BLaER1 (cell line): ENCODE measurements around the gene PPP5C.

Experiments
- H3K27ac ChIP-seq: shearing (Covaris generic); formaldehyde crosslinking; 2 replicates; pipeline ENCODE4 v1.8.1; 2022
- H3K27me3 ChIP-seq: shearing (Covaris generic); formaldehyde crosslinking; 2 replicates; pipeline ENCODE4 v1.8.1; 2022
- H3K36me3 ChIP-seq: shearing (Covaris generic); formaldehyde crosslinking; 2 replicates; pipeline ENCODE4 v1.8.1; 2022
- H3K4me1 ChIP-seq: shearing (Covaris generic); formaldehyde crosslinking; 2 replicates; pipeline ENCODE4 v1.8.1; 2022
- H3K4me2 ChIP-seq: shearing (Covaris generic); formaldehyde crosslinking; 2 replicates; pipeline ENCODE4 v1.8.1; 2022
- H3K4me3 ChIP-seq: shearing (Covaris generic); formaldehyde crosslinking; 2 replicates; pipeline ENCODE4 v1.8.1; 2022
- H3K9ac ChIP-seq: shearing (Covaris generic); formaldehyde crosslinking; 2 replicates; pipeline ENCODE4 v1.8.1; 2022
- H3K9me3 ChIP-seq: shearing (Covaris generic); formaldehyde crosslinking; 2 replicates; pipeline ENCODE4 v1.8.1; 2022
- H4K20me1 ChIP-seq: shearing (Covaris generic); formaldehyde crosslinking; 2 replicates; pipeline ENCODE4 v1.8.1; 2022
- Cebpa-rat ChIP-seq: shearing (Covaris generic); IDR thresholded peaks from 2 replicates; pipeline ENCODE4 v1.8.1; 2022

The PPP5C gene

DNA sequence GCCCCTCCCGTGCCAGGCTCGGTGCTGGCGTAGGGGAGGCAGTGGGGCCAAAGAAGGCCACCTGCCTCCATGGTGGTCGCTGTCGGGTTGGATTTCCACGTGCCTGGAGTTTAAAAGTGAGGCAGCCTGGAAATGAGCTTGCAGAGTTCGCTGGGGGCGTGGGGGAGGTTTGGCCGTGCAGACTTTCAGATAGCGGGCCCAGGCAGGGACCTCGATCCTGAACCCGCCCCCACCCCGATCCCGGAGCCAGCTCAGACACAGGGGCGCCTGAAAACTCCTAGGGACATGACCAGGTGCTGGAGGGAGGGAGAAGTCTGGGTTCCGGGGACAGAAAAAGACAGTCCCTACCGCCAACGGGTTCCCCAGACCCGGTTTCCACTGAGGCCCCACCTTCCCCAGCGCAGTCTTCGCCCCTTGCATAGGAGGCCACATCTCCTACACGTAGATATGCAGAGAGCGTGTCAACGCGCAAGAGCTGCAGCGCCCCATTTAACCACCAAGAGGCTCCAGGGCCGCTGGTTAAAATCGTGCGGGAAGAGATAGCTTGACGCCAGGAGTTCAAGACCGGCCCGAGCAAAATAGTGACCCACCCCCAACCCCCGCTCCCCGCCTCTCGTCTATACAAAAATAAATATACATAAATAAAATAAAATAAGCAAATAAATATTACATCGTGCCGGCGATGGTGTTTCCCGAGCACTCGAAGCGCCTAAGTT lies 58.0 kb downstream of the PPP5C start:
- H3K36me3 ChIP-seq: no peaks in the 10 kb centered on the region
- no peaks in the 10 kb centered on the region for H4K20me1 ChIP-seq
- no peak overlapping the region for H3K4me3 ChIP-seq
- H3K27ac ChIP-seq: 0 out of 2 replicates have a peak overlapping the region, but pooled peaks have one; percentile 3
- H3K4me2 ChIP-seq: peak overlapping the region; percentile 55
- no peak overlapping the region for H3K9ac ChIP-seq
- no peak for TF ChIP-seq Cebpa-rat
- no peaks in the 10 kb centered on the region for H3K9me3 ChIP-seq
- peaks cover 8% of the 10 kb centered on the region; the same call in 1 of the 2 replicates for H3K27me3 ChIP-seq
- H3K4me1 ChIP-seq: peaks cover 84% of the 10 kb centered on the region

DNA sequence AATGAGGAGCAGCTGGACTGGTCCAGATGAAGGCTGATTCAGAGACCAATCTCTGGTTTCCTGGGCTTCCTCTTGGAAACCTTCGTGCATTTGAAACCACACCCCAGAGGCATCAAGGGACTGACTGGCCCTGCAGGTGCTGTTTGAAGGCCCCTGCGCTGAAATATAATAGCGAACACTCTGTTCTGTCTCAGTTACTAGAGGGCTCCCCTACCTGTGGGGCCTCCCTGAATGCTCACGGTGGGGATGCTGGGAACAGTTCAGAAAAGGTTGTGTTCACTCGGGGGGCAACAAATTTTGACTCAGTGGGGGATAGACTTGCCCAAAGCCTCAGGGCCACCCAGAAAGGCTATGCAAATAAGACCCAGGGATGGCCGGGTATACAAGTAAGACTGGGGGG lies 60.1 kb downstream of the PPP5C start:
- Histone ChIP-seq H3K27ac (no peak overlapping the region), H3K4me3 (no peak overlapping the region), H3K27me3 (peaks cover 18% of the 10 kb centered on the region), H3K36me3 (no peaks in the 10 kb centered on the region), H3K4me2 (peak overlapping the region; percentile 92), H3K9ac (no peak overlapping the region), H3K9me3 (no peaks in the 10 kb centered on the region), H4K20me1 (no peaks in the 10 kb centered on the region), H3K4me1 (peaks cover 76% of the 10 kb centered on the region)
- TF ChIP-seq Cebpa-rat: no peak

DNA sequence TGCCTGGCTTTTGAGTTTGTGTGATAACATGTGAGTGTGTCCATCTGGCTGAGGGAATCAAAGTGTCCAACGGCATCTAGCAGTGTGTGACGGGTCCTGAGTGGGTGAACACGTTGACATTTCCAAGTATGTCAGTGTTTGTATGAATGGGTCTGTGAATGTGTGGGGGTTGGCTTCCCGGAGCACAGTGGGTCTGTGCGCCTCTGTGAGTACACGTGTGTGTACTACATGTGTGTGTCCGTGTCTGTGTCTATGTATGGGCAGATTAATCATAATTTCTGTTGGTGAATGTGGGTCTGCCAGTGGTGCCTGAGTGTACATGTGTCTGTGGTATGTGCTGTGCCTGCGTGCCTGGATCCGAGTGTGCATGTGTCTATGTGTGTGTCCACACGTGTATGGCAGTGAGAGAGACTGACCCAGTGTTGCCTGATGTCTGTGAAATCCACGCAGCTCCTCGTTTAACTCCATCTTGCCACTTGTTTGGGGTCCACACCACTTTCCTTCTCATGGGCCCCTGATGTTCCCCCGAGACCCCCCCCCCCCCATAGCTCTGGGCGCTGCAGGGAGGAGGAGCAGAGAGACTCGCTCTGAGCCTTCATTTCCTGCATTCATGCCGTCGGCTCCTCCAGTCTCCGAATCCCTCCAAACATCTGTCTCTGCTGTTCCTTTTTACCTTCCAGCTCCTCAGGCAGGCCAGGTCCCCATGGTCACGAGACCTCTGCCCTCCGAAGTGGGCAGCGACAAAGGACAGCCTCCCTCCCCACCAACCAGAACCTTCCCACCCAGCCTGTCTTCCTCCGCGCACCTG lies 61.2 kb downstream of the PPP5C start:
- peak overlapping the region; percentile 58 for H3K4me3 ChIP-seq
- peak overlapping the region; percentile 92 for H3K4me2 ChIP-seq

GRCh38 chr19:46408664-46409039 lies 61.8 kb downstream of the PPP5C start:
- H3K9ac ChIP-seq: peak overlapping the region; percentile 71; the same call in 1 of the 2 replicates
- H3K27me3 ChIP-seq: peaks cover 31% of the 10 kb centered on the region
- H3K27ac ChIP-seq: peak overlapping the region; percentile 69
- 0 out of 2 replicates have a peak, but pooled peaks cover 8% of the 10 kb centered on the region for H3K9me3 ChIP-seq
- no peak for TF ChIP-seq Cebpa-rat
- no peaks in the 10 kb centered on the region for H3K36me3 ChIP-seq
- no peaks in the 10 kb centered on the region for H4K20me1 ChIP-seq
- H3K4me3 ChIP-seq: peak overlapping the region; percentile 58
- H3K4me2 ChIP-seq: peak overlapping the region; percentile 92
- peaks cover 66% of the 10 kb centered on the region for H3K4me1 ChIP-seq

More for the DNA sequence above, 61.2 kb downstream of the PPP5C start:
- H3K9me3 ChIP-seq: 0 out of 2 replicates have a peak, but pooled peaks cover 5% of the 10 kb centered on the region
- no peaks in the 10 kb centered on the region for H4K20me1 ChIP-seq
- TF ChIP-seq Cebpa-rat: no peak
- no peaks in the 10 kb centered on the region for H3K36me3 ChIP-seq
- peaks cover 29% of the 10 kb centered on the region for H3K27me3 ChIP-seq
- H3K27ac ChIP-seq: peak overlapping the region; percentile 69
- peak overlapping the region; percentile 71; the same call in 1 of the 2 replicates for H3K9ac ChIP-seq
- H3K4me1 ChIP-seq: peaks cover 68% of the 10 kb centered on the region

DNA sequence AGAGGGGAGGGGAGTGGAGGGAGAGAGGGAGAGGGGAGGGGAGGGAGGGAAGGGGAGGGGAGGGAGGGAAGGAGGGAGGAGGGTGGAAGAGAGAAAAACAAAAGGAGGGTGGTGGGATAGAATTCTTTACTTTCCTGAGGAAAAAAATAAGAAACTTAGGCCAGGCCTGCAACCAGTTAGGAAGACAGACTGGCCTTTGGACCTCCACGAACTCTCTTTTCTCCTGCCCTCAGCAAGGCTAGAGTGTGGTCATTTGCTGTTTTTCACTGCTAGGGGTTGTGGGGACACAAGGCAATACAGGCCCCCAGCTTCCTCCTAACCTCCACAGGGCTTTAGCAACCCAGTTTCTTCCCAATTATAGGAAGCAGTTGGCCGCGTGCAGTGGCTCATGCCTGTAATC lies 62.3 kb downstream of the PPP5C start:
- no peak overlapping the region for H3K27ac ChIP-seq
- TF ChIP-seq Cebpa-rat: no peak
- H3K4me2 ChIP-seq: peak overlapping the region; percentile 55

DNA sequence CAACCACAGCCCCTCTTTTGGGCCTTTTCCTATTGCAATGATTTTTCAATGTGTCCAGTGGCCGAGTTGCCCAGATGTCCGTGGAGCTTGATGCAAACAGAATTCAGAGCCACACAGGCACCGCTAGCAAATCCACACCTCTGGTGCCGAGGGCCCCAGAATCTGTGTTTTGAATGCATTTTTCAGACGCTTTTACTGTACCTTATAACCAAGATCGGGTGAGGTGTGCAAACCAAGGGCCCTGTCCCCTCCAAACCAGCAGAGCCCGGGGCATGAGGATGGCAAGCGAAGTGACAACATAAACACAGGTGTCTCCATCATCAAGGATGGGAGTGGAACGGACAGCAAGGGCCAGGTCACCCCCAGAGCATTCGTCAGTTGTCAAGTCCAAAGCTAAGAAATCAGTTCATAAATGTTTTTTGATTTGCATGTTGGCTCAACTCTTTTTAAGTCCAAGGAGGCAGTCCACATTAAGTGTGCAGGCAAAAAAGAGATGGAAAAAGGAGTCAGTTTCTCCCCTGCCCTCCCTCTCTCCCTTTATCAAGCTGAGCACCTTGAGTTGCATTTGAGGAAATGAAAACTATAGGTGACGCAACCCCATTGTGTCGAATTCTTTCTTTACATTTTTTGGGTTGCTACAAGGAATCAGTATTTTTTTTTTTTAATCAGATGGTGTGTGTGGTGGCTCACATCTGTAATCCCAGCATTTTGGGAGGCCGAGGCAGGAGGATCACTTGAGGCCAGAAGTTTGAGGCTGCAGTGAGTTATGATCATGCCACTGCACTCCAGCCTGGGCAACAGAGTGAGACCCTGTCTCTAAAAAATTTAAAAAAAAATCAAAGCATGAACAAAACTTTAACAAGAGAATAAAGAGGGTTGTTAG lies 63.6 kb downstream of the PPP5C start:
- Histone ChIP-seq H3K4me2 (peak overlapping the region; percentile 42; the same call in 1 of the 2 replicates), H3K9ac (no peak overlapping the region), H3K27me3 (peaks cover 23% of the 10 kb centered on the region), H3K36me3 (no peaks in the 10 kb centered on the region), H3K9me3 (0 out of 2 replicates have a peak, but pooled peaks cover 8% of the 10 kb centered on the region), H3K4me3 (no peak overlapping the region), H3K27ac (no peak overlapping the region), H3K4me1 (peaks cover 56% of the 10 kb centered on the region), H4K20me1 (no peaks in the 10 kb centered on the region)
- no peak for TF ChIP-seq Cebpa-rat

More for the DNA sequence above, 62.3 kb downstream of the PPP5C start:
- H3K9ac ChIP-seq: no peak overlapping the region
- no peaks in the 10 kb centered on the region for H3K36me3 ChIP-seq
- H3K4me3 ChIP-seq: no peak overlapping the region
- peaks cover 27% of the 10 kb centered on the region for H3K27me3 ChIP-seq
- H4K20me1 ChIP-seq: no peaks in the 10 kb centered on the region
- peaks cover 61% of the 10 kb centered on the region for H3K4me1 ChIP-seq
- 0 out of 2 replicates have a peak, but pooled peaks cover 8% of the 10 kb centered on the region for H3K9me3 ChIP-seq

DNA sequence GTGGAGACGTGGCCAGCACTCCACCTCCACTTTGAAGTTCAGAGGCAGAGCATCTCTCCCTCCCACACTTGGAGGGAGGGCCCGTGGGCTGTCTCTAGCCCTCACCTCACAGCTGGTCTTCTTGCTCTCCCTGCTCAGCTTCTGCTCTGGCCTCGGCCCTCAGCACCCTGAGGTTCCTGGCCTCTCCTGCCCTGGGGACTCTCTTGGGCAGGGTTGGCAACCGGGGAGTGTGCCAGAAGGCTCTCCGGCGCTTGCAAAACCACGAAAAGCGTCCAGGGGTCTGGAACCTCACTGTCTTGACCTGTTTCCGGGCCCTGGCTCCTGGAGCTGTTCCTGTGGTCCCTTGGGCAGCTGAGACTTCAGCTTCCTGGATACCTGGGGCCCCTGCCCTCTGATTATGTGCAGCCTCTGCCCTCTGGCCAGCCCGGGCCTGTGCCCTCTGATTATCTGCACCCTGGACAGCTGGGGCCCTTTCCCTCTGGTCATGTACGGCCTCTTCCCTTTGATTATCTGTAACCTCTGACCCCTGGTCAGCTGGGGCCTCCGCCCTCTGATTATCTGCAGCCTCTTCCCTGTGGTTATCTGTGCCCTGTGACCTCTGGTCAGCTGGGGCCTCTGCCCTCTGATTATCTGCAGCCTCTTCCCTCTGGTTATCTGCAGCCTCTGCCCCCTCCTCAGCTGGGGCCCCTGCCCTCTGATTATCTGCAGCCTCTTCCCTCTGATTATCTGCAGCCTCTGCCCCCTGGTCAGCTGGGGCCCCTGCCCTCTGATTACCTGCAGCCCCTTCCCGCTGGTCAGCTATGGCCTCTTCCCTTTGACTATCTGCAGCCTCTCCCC lies 64.4 kb downstream of the PPP5C start:
- Histone ChIP-seq H4K20me1 (no peaks in the 10 kb centered on the region), H3K27me3 (peaks cover 23% of the 10 kb centered on the region), H3K36me3 (no peaks in the 10 kb centered on the region), H3K9ac (no peak overlapping the region), H3K4me2 (peak overlapping the region; percentile 42), H3K27ac (no peak overlapping the region), H3K9me3 (0 out of 2 replicates have a peak, but pooled peaks cover 8% of the 10 kb centered on the region), H3K4me1 (peaks cover 56% of the 10 kb centered on the region), H3K4me3 (no peak overlapping the region)
- TF ChIP-seq Cebpa-rat: no peak

DNA sequence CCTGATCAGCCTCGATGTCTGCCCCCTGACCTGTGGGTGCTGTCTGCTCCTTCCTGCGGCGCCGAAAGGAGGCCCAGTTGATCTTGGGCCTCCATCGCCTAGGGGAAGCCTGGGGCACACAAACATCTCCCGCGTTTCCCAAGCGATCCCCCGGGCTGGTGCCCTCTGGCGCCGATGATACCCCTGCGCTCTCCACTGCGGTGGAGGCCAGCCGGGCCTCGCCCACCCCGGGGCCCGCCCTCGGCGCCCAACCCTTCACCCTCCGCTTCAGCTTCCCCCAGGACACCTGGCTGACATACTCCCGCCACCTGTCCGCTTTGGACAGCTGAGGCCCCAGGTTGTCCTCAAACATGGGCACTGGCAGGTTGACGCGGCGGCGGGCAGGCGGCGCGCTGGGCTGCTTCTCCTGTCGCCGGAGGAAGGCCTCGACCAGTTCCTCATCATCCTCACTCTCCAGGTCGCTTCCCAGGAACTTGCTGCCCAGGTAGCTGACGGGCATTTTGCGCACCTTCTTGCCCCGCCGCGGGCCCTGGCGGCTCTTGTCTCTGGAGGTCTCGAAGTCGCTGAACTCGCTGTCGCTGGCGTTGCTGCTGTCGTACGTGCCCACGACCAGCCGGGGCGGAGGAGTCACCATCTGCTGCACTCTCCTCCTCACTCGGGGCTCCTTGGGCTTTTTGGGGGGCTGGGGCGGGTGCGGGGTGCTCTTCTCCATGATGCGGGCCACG lies 65.2 kb downstream of the PPP5C start:
- H3K9me3 ChIP-seq: 0 out of 2 replicates have a peak, but pooled peaks cover 8% of the 10 kb centered on the region
- H3K36me3 ChIP-seq: no peaks in the 10 kb centered on the region
- peaks cover 23% of the 10 kb centered on the region for H3K27me3 ChIP-seq
- peaks cover 56% of the 10 kb centered on the region for H3K4me1 ChIP-seq
- TF ChIP-seq Cebpa-rat: no peak
- no peaks in the 10 kb centered on the region for H4K20me1 ChIP-seq
- no peak overlapping the region for H3K9ac ChIP-seq
- no peak overlapping the region for H3K27ac ChIP-seq
- H3K4me2 ChIP-seq: no peak overlapping the region
- no peak overlapping the region for H3K4me3 ChIP-seq
